SK-N-SH (cell line): ENCODE data around the gene ZNF354C.

ENCODE experiments used
- EP300 ChIP-seq, 2 experiments: IDR thresholded peaks; 2 replicates each; pipeline versions ENCODE4 v1.4.0 to v1.6.1; 2012; ENCODE audit warnings: borderline replicate concordance in 1 of 2, low read depth in 1 of 2, low read length in 1 of 2
- EZH2phosphoT487 ChIP-seq: fragments of 200-600 bp; sonication (generic); IDR thresholded peaks from 2 replicates; pipeline ENCODE4 v1.6.1; 2017; ENCODE audit warnings: low read depth, mixed run types, mild to moderate bottlenecking, antibody characterized with exemption, moderate library complexity, borderline replicate concordance
- GABPA ChIP-seq: IDR thresholded peaks from 2 replicates; pipeline ENCODE4 v1.4.0; 2012; ENCODE audit warnings: low read depth, mild to moderate bottlenecking
- MEF2A ChIP-seq: IDR thresholded peaks from 2 replicates; pipeline ENCODE4 v1.4.0; 2012; ENCODE audit warnings: low read depth, borderline replicate concordance
- POLR2AphosphoS5 ChIP-seq: IDR thresholded peaks from 2 replicates; pipeline ENCODE4 v1.6.1; 2012; ENCODE audit warnings: low read depth, low read length
- SIN3A ChIP-seq: IDR thresholded peaks from 2 replicates; pipeline ENCODE4 v1.6.1; 2012; ENCODE audit warnings: low read depth, mild to moderate bottlenecking, low read length, moderate library complexity, borderline replicate concordance
- TF ChIP-seq, protein P1 (sequence below): IDR thresholded peaks from 2 replicates; pipeline ENCODE4 v1.6.1; 2012; ENCODE audit warnings: mild to moderate bottlenecking, low read depth, low read length, moderate library complexity
- TF ChIP-seq, protein P2 (sequence below): fragments of 200-600 bp; sonication (generic); IDR thresholded peaks from 2 replicates; pipeline ENCODE4 v1.6.1; 2017; ENCODE audit warnings: antibody characterized with exemption, mild to moderate bottlenecking, moderate library complexity

DNA sequence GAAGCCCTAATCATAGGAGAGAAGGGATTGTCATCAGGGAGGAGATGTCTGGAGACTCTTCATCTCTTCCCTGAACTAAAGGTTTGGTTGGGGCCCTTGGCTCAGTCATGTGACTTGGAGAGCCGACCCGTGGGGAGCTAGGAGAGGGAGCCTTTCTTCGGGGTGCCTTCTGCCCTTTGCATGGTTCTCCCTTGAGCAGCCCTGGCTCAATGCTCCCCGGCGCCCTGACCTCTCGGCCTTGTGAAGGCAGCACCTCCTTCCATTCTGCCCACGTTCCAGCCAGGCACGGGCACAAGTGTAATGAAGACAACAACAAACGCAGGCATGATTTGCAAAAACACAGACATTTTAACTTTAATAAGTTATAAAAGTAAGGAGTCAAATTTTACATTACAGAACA, 50.4 kb downstream of the ZNF354C start:
- TF ChIP-seq MEF2A, result no peak
- TF ChIP-seq, protein P1, sequence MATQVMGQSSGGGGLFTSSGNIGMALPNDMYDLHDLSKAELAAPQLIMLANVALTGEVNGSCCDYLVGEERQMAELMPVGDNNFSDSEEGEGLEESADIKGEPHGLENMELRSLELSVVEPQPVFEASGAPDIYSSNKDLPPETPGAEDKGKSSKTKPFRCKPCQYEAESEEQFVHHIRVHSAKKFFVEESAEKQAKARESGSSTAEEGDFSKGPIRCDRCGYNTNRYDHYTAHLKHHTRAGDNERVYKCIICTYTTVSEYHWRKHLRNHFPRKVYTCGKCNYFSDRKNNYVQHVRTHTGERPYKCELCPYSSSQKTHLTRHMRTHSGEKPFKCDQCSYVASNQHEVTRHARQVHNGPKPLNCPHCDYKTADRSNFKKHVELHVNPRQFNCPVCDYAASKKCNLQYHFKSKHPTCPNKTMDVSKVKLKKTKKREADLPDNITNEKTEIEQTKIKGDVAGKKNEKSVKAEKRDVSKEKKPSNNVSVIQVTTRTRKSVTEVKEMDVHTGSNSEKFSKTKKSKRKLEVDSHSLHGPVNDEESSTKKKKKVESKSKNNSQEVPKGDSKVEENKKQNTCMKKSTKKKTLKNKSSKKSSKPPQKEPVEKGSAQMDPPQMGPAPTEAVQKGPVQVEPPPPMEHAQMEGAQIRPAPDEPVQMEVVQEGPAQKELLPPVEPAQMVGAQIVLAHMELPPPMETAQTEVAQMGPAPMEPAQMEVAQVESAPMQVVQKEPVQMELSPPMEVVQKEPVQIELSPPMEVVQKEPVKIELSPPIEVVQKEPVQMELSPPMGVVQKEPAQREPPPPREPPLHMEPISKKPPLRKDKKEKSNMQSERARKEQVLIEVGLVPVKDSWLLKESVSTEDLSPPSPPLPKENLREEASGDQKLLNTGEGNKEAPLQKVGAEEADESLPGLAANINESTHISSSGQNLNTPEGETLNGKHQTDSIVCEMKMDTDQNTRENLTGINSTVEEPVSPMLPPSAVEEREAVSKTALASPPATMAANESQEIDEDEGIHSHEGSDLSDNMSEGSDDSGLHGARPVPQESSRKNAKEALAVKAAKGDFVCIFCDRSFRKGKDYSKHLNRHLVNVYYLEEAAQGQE, result no peak
- TF ChIP-seq SIN3A, result no peak
- no peak for TF ChIP-seq POLR2AphosphoS5
- TF ChIP-seq, protein P2, sequence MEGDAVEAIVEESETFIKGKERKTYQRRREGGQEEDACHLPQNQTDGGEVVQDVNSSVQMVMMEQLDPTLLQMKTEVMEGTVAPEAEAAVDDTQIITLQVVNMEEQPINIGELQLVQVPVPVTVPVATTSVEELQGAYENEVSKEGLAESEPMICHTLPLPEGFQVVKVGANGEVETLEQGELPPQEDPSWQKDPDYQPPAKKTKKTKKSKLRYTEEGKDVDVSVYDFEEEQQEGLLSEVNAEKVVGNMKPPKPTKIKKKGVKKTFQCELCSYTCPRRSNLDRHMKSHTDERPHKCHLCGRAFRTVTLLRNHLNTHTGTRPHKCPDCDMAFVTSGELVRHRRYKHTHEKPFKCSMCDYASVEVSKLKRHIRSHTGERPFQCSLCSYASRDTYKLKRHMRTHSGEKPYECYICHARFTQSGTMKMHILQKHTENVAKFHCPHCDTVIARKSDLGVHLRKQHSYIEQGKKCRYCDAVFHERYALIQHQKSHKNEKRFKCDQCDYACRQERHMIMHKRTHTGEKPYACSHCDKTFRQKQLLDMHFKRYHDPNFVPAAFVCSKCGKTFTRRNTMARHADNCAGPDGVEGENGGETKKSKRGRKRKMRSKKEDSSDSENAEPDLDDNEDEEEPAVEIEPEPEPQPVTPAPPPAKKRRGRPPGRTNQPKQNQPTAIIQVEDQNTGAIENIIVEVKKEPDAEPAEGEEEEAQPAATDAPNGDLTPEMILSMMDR, result no peak
- no peak for TF ChIP-seq EZH2phosphoT487
- TF ChIP-seq EP300 (IDR thresholded peaks at IDR 0.05; ENCODE audit: borderline replicate concordance in 1 of 2, low read depth in 1 of 2, low read length in 1 of 2), result no peak
- no peak for TF ChIP-seq GABPA
